ENCODE results near the gene SLC25A5. TPM values are rescaled to one million over a fixed set of nuclear protein-coding genes. Genes with fewer than 3 reads are reported as not detected.

The SLC25A5 gene
- total and polyA plus RNA-seq, 2 experiments from 2014 or later = 348 to 451 TPM

DNA sequence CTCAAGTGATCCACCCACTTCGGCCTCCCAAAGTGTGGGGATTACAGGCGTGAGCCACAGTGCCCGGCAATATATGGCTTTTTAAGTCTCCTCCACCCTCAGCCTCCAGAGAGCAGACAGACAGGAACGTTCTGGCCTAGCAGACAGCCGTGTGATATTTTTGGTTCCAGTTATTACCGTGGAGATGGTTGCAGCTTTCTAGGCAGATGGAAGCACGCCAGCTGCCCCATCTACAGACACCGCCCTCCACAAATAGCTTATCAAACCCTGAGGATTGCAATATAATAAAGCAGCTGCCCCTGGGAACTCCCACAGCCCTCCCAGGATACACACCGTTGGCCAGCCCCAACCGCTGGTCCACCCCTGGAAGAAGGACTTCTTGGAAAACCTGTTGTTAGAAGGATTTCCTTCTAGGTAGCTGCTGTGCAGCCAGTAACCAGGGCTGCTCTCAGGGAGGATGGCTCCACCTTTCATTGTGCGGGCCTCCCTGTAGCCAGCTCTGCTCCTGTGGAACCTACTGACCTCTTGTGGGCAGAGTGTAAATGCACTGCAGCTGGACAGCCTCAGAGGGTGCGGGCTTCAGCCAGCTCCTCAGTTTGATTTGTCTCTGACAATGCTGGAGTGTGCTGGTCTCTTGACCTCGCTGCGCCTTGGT, 44.0 kb downstream of the SLC25A5 start:
- Histone ChIP-seq H3K27ac (ENCODE audit: low read depth) (no peak overlapping the region), H3K4me3 (no peak overlapping the region), H3K79me2 (replicated peaks; ENCODE audit: insufficient read depth) (no peaks in the 10 kb centered on the region), H3F3A (replicated peaks; ENCODE audit: low read depth) (no peaks in the 10 kb centered on the region), H3K4me1 (ENCODE audit: insufficient read depth) (no peaks in the 10 kb centered on the region), H3K9me2 (ENCODE audit: insufficient read depth) (no peaks in the 10 kb centered on the region), H3K27me3 (ENCODE audit: insufficient read depth) (no peaks in the 10 kb centered on the region), H2AFZ (no peak overlapping the region; the same call in 1 of the 2 replicates), H3K36me3 (ENCODE audit: insufficient read depth) (no peaks in the 10 kb centered on the region), H4K20me1 (replicated peaks; ENCODE audit: insufficient read depth) (no peaks in the 10 kb centered on the region), H3K4me2 (no peak overlapping the region)
- Mint-ChIP-seq H3K27ac (no peak overlapping the region), H3K4me1 (peaks cover 4% of the 10 kb centered on the region; the same call in 2 of the 3 replicates), H3K36me3 (ENCODE audit: low read depth) (no peaks in the 10 kb centered on the region), H3K4me3 (no peak overlapping the region), H3K9me3 (no peaks in the 10 kb centered on the region), H3K27me3 (ENCODE audit: insufficient read depth, low read depth, poor library complexity) (peaks cover 2% of the 10 kb centered on the region)
- TF ChIP-seq, protein P1, sequence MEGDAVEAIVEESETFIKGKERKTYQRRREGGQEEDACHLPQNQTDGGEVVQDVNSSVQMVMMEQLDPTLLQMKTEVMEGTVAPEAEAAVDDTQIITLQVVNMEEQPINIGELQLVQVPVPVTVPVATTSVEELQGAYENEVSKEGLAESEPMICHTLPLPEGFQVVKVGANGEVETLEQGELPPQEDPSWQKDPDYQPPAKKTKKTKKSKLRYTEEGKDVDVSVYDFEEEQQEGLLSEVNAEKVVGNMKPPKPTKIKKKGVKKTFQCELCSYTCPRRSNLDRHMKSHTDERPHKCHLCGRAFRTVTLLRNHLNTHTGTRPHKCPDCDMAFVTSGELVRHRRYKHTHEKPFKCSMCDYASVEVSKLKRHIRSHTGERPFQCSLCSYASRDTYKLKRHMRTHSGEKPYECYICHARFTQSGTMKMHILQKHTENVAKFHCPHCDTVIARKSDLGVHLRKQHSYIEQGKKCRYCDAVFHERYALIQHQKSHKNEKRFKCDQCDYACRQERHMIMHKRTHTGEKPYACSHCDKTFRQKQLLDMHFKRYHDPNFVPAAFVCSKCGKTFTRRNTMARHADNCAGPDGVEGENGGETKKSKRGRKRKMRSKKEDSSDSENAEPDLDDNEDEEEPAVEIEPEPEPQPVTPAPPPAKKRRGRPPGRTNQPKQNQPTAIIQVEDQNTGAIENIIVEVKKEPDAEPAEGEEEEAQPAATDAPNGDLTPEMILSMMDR (conservative IDR thresholded peaks at IDR 0.05; ENCODE audit: low read depth in 2 of 2) = peak; percentile 53 to 90
- no peak for TF ChIP-seq CREB1 (CRISPR knock-in tag; IDR thresholded peaks at IDR 0.05; ENCODE audit: low read depth)
- peak; percentile 82 for DNase-seq (ENCODE audit: low spot score)
- peak; percentile 99 for ATAC-seq

DNA sequence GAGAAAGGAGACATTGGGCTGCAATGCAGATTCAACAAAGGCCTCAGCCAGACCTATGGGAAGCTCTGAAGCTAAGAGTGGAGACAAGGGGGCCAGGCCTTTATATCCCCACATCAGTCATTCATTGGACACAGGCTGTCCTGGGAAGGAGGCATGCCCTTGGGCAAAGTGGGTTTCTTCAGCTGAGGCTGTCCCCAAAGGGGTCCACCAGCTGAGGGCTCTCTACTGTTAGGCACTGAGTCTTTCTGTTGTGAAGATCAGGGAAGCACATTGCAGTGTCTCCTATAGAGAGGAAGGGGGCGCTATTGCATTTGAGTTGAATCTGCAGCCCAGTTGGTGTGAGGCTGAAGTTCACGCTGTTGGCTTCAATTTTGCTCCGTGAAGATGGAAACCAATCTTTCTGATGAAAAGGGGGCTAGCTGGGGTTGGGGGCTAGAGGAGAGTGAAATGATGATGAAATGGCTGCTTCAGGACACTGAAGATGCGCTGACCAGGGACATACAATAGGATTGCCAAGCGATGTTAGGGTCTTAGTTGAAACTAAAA, 48.0 kb downstream of the SLC25A5 start:
- H3F3A ChIP-seq (replicated peaks; ENCODE audit: low read depth) = no peaks in the 10 kb centered on the region
- no peaks in the 10 kb centered on the region for H3K4me1 ChIP-seq (ENCODE audit: insufficient read depth)
- Mint-ChIP-seq H3K36me3 (ENCODE audit: low read depth) (no peaks in the 10 kb centered on the region), H3K4me3 (no peak overlapping the region), H3K9me3 (no peaks in the 10 kb centered on the region), H3K4me1 (peaks cover 4% of the 10 kb centered on the region; the same call in 2 of the 3 replicates), H3K27ac (no peak overlapping the region), H3K27me3 (ENCODE audit: insufficient read depth, low read depth, poor library complexity) (peaks cover 2% of the 10 kb centered on the region)
- H3K4me2 ChIP-seq = no peak overlapping the region
- no peak overlapping the region for H2AFZ ChIP-seq
- ATAC-seq = peak; percentile 75
- H3K4me3 ChIP-seq = no peak overlapping the region
- no peak for TF ChIP-seq STAT1 (IDR thresholded peaks at IDR 0.05; ENCODE audit: unreplicated experiment)
- TF ChIP-seq JUNB (IDR thresholded peaks at IDR 0.05; ENCODE audit: unreplicated experiment) = no peak
- TF ChIP-seq NANOG (IDR thresholded peaks at IDR 0.05; ENCODE audit: borderline replicate concordance) = no peak
- no peak for TF ChIP-seq ZNF331 (CRISPR knock-in tag; IDR thresholded peaks at IDR 0.05; ENCODE audit: low read depth)
- TF ChIP-seq CREB1 (CRISPR knock-in tag; IDR thresholded peaks at IDR 0.05; ENCODE audit: low read depth) = no peak
- TF ChIP-seq, protein P1 (conservative IDR thresholded peaks at IDR 0.05; ENCODE audit: low read depth in 2 of 2) = peak; percentile 76 to 85
- peak; percentile 79 for DNase-seq (ENCODE audit: low spot score)
- no peaks in the 10 kb centered on the region for H3K9me2 ChIP-seq (ENCODE audit: insufficient read depth)
- no peak overlapping the region for H3K27ac ChIP-seq (ENCODE audit: low read depth)
- no peaks in the 10 kb centered on the region for H4K20me1 ChIP-seq (replicated peaks; ENCODE audit: insufficient read depth)
- H3K36me3 ChIP-seq (ENCODE audit: insufficient read depth) = no peaks in the 10 kb centered on the region
- H3K79me2 ChIP-seq (replicated peaks; ENCODE audit: insufficient read depth) = no peaks in the 10 kb centered on the region
- no peaks in the 10 kb centered on the region for H3K27me3 ChIP-seq (ENCODE audit: insufficient read depth)
